HG03139 (cell line): Measurements from ENCODE around the gene CNRIP1.
"Not testable (repeated sequence)": the region's sequence is repeated elsewhere in the genome, so short reads cannot be mapped to it uniquely, and the experiment has no call there.

Experiments
- ATAC-seq: cut with Tn5 transposase; IDR thresholded peaks from one replicate; pipeline ENCODE4 v1.9.1; 2021; ENCODE audit not compliant: unreplicated experiment

Gene CNRIP1

GRCh38 chr2:68319398-68320117 is at the start of gene CNRIP1:
Gene CNRIP1 (minus strand): TSS chr2:68319949. CDS start chr2:68319400, 549 bp downstream.
- no peak for ATAC-seq

GRCh38 chr2:68369337-68369734 is 49.6 kb upstream of the CNRIP1 start:
- no peak for ATAC-seq

GRCh38 chr2:68368654-68369336 is 49.0 kb upstream of the CNRIP1 start:
- no peak for ATAC-seq

GRCh38 chr2:68367953-68368653 is 48.4 kb upstream of the CNRIP1 start:
- no peak for ATAC-seq

- ATAC-seq: peak; percentile 44
Observed at GRCh38 chr2:68366083-68366560, 46.4 kb upstream of the CNRIP1 start.

- peak; percentile 59 for ATAC-seq
Observed at GRCh38 chr2:68365087-68365486, 45.3 kb upstream of the CNRIP1 start, which contains the start of gene PLEK. Gene PLEK (plus strand): TSS chr2:68365282. CDS start chr2:68365352, 70 bp downstream.

GRCh38 chr2:68363721-68364120 is 44.0 kb upstream of the CNRIP1 start:
- ATAC-seq: no peak

GRCh38 chr2:68362749-68363148 is 43.0 kb upstream of the CNRIP1 start:
- ATAC-seq: no peak

GRCh38 chr2:68362069-68362468 is 42.3 kb upstream of the CNRIP1 start:
- ATAC-seq: peak; percentile 35

- ATAC-seq: no peak
Observed at GRCh38 chr2:68359889-68360288, 40.1 kb upstream of the CNRIP1 start.

- ATAC-seq: no peak
Observed at GRCh38 chr2:68357605-68358337, 38.0 kb upstream of the CNRIP1 start.

GRCh38 chr2:68356599-68357239 is 37.0 kb upstream of the CNRIP1 start:
- ATAC-seq: no peak

- ATAC-seq: no peak
Observed at GRCh38 chr2:68352651-68353391, 33.1 kb upstream of the CNRIP1 start.

- no peak for ATAC-seq
Observed at GRCh38 chr2:68351997-68352396, 32.2 kb upstream of the CNRIP1 start.

- not testable (repeated sequence) for ATAC-seq
Observed at GRCh38 chr2:68349091-68349490, 29.3 kb upstream of the CNRIP1 start.

GRCh38 chr2:68345129-68345875 is 25.6 kb upstream of the CNRIP1 start:
- no peak for ATAC-seq

GRCh38 chr2:68344031-68344430 is 24.3 kb upstream of the CNRIP1 start:
- ATAC-seq: no peak

- no peak for ATAC-seq
Observed at GRCh38 chr2:68342470-68342869, 22.7 kb upstream of the CNRIP1 start.

GRCh38 chr2:68341583-68341982 is 21.8 kb upstream of the CNRIP1 start:
- ATAC-seq: no peak
